SIG-M5 treated with dmso at 0.1 percent for 504 hours (cell line): ENCODE data around the gene CASKIN2.
A peak's percentile ranks its signal among the peaks of the same experiment; 100 is the strongest.
"Not testable (repeated sequence)": the region's sequence is repeated elsewhere in the genome, so short reads cannot be mapped to it uniquely, and the experiment has no call there.

Source experiments
- DNase-seq: peaks from one replicate; lab custom pipeline; 2025; ENCODE audit not compliant: unreplicated experiment; lab: John Stamatoyannopoulos, UW

The CASKIN2 gene

DNA sequence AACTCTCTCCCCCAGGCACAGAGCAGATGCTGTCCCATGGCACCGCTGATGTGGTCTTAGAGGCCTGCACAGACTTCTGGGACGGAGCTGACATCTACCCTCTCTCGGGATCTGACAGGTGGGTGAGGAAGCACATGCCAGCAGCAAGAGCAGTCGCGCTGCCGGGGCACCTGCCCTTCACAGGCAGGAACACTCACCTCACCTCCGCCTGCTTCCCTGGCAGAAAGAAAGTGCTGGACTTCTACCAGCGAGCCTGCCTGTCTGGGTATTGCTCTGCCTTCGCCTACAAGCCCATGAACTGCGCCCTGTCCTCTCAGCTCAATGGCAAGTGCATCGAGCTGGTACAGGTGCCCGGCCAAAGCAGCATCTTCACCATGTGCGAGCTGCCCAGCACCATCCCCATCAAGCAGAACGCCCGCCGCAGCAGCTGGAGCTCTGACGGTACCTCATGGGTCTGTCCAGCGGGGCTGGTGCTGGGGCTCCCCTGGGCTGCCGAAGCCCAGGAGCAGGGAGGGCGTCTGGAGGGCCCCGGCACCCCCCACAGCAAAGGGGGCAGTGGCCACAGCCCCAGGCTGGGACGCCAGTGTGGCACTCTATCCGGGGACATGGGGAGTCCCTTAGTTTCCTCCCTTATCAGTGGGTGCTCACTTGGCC, 21.7 kb downstream of the CASKIN2 start:
- no peak for DNase-seq

DNA sequence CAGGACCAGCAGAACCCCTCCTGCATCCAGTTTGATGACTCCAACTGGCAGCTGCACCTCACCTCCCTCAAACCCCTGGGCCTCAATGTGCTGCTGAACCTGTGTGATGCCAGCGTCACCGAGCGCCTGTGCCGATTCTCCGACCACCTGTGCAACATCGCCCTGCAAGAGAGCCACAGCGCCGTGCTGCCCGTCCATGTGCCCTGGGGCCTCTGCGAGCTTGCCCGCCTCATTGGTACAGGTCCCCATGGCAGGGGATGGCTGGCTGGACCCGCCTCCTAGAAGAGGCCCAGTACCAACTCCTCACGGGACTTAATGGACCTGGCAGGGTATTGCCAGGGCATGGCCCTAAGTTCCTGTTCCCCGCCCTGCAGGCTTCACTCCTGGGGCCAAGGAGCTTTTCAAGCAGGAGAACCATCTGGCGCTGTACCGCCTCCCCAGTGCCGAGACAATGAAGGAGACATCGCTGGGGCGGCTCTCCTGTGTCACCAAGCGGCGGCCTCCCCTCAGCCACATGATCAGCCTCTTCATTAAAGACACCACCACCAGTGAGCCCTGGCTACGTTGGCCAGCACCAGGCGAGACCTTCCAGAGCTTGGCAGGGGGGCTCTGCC, 22.7 kb downstream of the CASKIN2 start:
- no peak for DNase-seq

DNA sequence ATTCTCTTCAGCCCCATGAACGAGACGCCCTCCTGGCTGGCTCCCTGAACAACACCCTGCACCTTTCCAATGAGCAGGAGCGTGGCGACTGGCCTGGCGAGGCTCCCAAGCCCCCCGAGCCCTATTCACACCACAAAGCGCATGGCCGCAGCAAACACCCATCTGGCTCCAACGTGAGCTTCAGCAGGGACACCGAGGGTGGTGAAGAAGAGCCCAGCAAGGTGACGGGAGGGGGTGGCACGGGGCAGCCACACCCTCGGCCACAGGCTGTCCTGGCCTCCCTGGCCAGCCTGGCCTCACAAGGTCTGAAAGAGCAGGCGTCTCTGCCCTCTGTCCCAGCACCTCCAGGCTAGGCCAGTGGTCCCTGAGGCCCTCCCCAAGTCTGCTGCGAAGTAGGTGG, 23.7 kb downstream of the CASKIN2 start:
- no peak for DNase-seq

DNA sequence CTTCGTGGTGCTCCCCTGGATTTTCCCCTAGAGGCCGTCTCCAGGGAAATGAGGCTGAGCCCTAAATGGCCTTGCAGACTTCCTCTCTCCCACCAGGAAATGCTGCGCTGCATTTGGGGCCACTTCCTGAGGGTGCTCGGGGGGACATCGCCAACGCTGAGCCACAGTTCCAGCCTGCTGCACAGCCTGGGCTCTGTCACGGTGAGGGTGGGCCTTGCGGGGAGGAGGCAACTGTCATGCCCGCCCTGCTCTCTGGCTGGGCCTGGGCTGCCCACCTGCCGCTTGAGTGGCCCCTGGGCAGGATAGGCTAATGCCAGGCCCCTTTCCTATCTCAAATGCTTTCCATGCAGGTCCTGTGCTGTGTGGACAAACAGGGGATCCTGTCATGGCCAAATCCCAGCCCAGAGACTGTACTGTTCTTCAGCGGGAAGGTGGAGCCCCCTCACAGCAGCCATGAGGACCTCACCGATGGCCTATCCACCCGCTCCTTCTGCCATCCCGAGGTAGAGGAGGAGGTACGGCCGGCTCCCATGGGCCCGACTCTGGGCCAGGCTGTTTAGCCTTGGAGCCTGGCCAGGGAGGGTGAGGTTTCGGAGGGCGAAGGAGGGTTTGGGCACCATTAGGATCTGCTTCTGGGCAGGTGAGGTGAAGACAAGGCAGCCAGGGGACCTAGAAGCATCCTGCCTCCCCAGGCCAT, 24.2 kb downstream of the CASKIN2 start:
- no peak for DNase-seq

DNA sequence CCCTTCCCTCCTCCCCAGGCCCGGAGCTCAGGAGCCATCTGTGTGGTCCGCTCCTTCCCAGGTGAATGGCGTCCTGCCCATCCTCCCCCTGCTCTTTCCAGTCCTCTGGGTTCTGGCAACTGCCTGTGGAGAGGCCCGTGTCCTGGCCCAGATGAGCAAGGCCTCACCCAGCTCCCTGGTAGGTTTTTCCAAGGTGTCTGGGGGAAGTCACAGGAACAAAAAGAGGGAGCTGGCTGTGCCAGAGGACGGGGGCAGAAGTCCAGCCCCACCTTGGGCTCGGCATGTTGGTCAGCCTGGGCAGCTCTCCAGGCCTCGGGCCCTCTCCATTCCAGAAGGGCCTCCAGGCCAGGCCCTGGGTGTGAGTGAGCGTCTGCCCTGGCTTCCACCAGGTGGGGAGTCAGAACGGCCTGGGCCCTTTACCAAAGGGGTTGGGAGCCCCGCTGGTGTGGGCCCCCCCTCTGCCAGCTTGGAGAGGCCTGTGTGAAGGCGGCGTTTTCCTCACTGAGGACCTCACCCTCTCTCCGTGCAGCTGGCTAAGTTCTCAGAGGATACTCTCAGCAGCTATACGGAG, 25.1 kb downstream of the CASKIN2 start:
- DNase-seq: no peak

DNA sequence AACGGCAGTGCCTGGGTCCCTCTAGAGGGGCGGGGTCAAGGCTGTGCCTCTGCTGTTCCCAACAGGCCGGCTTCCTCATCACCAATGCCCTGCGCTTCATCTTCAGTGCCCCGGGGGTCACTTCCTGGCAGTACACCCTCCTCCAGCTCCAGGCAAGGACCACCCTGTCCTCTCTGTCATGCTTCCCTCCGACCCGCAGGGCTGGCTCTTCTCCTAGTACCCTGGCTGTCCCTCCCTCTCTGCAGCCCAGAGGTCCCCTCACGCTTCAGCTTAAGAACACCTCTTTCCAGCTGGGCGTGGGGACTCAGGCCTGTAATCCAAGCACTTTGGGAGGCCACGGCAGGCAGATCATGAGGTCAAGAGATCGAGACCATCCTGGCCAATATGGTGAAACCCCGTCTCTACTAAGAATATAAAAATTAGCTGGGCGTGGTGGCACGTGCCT, 25.8 kb downstream of the CASKIN2 start:
- no peak for DNase-seq

DNA sequence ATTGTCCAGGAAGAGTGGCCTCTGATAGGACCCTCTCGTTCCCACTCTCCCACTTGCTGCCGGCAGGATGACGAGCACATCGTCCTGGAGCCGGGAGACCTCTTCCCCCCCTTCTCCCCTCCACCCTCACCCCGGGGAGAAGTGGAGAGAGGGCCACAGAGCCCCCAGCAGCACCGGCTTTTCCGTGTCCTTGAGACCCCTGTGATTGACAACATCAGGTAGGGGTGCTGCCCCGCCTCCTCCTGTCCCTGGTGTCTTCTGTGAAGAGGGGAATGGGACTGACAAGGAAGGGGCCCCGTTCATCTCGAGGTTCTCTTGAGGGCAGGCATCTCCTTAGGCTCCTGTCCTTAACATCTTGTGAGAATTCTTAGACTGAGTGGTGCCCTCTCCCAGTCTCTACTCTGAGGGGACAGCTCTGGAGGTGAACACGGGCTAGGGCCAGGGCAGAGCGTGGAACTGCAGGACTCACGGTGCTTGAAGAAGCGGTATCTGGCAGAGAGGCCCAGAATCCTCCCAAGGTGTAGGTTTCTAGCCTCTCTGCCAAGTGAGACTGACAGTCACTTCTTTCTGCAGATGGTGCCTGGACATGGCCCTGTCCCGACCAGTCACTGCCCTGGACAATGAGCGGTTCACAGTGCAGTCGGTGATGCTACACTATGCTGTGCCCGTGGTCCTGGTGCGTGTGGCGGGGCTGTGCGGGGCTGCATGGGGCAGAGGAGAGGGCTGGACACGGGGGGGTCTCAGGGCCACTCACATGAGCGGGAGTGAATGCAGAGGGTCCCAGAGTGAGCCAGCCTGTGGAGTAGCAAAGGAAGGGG, 26.4 kb downstream of the CASKIN2 start:
- DNase-seq: no peak

DNA sequence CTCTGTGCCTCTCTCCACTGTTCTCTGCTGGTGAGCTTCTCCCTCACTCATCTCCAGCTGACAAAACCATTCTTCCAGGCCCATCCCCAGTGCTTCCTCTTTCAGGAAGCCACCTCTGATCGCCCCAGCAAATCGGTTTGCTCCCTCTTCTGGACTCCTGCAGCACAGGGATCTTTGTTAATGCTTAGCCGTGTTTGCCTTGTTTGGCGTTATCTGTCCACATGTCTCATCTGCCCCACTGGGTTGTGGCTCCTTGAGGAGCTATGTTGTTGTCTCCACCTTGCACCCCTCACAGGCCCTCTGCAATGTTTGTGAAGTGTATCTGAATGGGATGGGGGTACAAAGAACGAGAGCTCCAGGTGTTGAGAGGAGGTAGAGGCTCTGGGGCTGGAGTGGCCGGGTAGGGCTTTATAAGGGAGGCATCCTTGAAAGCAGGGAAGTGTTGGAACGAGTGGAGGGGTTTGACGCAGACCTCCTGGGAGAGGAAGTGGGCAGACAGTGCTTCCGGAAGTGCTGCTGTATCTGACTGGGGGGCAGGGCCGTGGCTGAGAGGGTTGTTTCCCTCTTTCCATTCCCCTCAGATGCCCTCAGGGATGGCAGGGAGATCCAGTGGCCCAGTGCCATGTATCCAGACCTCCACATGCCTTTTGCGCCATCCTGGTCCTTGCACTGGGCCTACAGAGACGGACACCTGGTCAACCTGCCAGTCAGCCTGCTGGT, 27.8 kb downstream of the CASKIN2 start:
- DNase-seq: peak; percentile 87

DNA sequence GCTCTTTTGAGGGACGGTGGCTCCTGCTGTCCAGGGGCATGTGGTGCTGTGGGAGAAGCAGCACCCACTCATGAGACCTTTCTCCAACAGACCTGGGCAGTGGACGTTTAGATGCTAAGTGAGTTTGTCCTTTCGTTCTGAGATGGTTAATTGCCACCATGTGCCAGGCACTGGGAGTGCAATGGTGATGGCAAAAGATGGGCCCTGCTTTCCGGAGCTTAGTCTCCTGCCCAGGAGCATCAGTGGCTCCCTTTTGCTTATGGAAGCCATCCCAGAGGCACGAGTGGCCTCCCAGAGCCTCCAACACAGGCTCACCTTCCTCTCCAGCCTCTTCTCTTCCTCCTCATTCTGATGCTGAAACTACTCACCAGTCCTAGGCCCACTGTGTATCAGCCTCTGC, 28.4 kb downstream of the CASKIN2 start:
- no peak for DNase-seq

DNA sequence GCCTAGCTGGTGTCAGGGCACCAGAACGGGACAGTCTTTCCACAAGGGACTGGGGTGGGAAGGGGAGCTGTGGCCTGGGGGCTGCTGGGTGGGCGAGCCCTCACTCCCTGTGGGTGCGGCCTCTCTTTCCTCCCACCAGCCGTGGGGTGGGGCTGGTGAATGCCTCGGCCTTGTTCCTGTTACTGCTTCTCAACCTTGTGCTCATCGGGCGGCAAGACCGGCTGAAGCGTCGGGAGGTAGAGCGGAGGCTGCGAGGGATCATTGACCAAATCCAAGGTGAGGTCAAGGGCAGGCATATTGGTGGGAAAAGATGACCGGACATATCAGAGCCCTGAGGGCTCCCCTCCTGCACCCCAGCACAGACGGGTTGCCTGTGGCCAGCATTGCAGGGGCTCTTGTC, 29.2 kb downstream of the CASKIN2 start:
- DNase-seq: no peak

DNA sequence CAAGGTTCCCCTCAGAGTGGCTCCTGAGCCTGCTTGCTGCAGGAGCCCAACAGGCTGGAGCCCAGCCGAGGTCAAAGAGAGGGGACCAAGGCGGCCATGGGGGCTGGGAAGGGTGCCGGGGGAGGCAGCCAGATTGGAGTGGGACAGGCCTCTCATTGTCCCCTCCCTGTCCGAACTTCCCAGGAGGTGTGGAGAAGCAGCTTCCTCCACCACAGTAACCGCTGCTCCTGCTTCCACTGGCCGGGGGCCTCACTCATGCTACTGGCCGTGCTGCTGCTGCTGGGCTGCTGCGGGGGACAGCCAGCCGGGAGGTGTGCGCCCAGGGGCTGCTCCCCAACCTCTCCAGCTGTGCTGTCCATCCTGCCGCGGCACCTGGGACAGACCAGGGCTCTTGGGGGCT, 29.6 kb downstream of the CASKIN2 start:
- DNase-seq: no peak

DNA sequence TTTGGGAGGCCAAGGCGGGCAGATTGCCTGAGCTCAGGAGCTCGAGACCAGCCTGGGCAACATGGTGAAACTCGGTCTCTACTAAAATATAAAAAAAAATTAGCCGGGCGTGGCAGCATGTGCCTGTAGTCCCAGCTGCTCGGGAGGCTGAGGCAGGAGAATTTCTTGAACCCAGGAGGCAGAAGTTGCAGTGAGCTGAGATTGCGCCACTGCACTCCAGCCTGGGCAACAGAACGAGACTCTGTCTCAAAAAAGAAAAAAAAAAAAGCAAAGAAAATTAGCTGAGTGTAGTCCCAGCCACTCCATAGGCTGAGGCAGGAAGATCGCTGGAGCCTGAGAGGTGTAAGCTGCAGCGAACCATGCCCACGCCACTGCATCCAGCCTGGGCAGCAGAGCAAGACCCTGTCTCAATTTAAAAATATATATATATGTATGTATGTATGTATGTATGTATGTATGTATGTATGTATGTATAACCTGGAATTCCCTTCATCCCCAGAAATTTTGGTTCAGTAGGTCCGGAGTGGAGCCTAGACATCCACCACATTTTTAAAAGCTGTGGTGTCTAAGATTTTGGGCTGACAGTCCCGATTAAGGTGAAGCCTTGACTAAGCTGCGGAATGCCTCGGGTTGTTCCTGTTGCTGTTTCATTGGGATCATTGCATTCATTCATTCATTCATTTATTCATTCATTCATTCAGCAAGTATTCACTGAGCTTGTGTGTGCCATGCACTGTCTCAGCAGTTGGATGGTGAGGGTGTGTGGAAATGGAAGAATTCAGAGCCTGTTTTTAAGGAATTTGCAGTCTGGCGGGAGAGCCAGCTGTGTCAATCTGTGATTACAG, 33.0 kb downstream of the CASKIN2 start:
- DNase-seq: no peak

DNA sequence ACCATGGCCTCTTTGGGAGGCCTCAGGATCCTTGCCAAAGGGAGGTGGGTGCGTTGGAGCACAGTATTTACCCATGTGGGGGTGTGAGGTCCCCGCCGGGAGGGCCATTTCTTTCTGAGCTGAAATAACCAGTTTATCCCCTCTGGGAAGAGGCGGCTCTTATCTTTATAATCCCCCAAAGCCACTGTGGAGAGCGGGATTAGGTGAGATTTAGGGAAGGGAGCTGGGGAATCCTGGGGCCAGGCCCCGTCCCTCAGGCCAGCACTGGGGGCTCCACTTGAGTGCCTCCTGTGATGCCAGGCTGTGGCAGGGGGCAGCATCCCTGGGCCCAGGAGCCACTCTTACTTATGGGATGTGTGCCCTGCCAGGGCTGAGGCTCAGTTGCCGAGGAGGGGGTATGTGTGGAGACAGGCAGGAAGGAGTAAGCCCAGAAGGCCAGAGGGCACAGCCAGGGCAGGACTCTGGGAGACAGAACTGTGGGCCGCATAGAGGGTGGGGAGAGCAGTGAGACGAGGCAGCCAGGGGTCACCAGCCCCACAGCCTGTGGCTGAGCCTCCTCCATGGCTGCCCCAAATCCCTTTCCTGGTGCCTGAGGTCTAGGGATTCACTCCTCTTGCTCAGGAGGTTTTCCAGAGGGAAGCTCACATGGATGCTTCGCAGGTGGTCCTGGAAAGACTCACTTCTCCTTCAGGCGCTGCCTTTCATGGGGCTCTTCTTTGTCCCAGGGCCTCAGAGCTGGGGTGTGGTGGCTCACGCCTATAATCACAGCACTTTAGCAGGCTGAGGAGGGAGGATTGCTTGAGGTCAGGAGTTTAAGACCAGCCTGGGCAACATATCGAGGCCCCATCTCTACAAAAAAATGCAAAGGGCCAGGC, 33.9 kb downstream of the CASKIN2 start:
- no peak for DNase-seq

DNA sequence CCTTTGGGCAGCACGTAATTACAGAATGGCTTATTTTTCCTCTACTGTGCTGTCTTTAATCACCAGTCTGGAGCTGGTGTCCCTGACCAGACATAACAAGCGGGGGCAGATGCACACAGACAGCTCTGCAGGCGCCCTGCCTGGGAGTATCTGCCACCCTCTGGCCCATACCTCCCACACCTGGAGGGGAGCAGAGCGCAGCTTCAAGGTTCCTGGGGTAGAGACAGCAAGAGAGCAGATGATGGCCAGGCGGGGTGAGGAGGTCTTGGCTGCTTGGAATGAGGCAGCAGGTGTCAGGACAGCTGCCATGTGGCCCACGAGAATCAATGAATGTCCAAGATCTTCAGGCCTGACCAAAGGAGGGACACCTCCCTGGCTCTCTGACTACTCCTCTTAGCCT, 35.1 kb downstream of the CASKIN2 start:
- DNase-seq: no peak

DNA sequence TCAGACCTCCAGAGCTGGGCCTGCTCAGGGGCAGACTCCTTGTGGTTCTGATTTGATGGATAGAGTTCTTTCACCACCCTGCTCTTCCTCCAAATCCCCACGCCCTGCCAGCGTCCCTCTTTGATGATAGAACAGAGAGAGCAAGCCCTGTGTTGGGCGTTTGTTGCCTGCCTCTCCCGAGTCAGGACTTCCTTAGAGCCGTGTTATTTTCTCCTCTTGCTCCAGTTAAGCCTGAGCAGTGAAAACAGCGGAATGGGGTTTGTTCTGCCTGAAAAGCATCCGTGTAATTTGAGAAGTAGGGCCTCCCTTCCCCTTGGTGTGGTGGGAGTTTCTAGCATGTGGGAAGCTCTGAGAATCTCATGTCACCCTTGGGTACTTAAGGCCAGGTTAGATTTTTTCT, 36.8 kb downstream of the CASKIN2 start:
- no peak for DNase-seq

DNA sequence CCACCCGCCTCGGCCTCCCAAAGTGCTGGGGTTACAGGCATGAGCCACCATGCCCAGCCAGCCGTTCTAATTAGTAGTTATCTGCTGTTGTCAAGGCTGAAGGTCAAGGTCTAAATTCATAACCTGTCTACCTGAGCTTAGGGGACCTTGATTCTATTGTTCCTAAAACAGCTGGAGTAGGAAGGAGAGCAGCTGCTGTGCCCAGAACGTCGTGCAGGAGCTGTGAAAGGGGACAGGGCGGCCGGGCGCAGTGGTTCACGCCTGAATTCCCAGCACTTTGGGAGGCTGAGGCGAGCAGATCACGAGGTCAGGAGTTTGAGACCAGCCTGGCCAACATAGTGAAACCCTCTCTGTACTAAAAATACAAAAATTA, 37.9 kb downstream of the CASKIN2 start:
- not testable (repeated sequence) for DNase-seq

DNA sequence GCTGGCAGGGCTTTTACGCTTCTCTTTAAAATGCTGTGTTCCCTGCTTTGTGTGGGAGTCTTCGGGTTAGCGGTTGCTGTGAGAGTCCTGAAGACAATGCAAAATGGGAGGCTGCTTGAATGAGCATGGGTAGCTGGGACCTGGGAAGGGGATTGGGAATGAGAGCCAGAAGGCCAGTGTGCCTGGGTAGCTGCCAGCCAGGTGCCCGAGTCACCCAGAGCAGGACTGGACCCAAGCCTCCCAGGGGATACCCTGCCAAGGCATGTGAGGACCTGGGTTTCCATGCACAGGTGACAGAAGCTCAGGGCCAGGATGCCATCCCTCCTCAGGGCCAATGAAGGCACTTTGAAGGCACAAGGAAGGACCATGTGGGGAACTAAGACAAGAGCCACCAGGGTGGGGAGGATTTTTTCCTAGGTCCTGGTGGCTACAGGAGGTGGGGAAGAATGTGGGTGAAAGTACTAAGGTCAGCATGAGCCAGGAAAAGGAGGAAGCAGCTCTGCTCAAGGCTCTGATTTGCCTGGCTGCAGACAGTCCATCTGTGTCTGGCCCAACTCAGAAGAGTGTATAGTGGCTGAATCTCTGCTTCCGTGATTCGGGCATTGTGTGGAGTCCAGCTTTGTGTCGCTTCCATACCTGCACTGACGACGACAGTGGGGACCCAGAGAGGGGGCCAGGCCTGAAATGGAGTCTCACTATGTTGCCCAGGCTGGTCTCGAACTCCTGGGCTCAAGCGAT, 38.4 kb downstream of the CASKIN2 start:
- no peak for DNase-seq

DNA sequence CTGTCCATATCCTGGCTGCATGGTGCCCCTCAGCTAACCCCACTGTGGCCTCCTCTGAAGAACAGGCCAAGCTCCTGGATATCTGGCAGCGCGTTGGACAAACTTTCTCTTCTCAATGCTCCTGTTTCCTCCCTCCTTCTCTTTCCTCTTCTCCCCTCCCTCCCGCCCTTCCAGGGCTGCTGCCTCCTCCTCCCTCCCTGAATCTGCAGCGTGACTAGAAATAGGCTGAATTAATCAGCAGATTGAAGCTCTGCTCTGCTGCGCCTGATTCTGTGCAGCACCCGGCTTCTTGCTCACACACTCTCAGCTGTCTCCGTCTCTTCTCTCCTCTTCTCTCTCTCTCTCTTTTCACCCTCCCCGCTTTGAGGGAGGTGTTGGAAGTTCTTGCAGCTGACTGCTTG, 39.1 kb downstream of the CASKIN2 start:
- no peak for DNase-seq
